ENCODE measurements around the gene RPL38.

DNA sequence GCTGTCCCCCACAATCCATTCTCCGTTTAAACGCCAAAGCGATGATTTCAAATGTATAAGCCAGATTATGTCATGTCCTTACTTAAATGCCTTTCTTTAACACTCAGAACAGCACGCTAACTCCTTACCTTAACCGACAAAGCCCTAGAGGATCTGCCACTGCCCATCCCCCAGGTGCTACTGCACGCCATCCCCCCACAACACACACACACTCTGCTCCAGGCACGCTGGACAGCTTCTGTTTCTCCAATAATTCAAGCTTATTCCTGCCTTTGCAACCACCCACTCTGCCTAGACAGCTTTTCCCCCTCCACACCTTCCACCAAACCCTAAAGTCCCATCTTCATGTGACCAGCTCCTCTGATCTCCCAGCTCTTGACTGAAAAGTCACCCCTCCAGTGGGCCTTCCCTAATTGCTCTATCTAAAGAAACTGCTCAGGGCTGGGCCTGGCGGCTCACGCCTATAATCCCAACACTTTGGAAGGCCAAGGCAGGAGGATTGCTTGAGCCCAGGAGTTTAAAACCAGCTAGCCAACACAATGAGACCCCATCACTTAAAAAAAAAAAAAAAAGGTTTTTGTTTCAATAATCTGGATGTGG lies 38.9 kb upstream of the RPL38 start:
- TF ChIP-seq CTCF (IDR thresholded peaks at IDR 0.05) (no peak), POLR2A (IDR thresholded peaks at IDR 0.05) (no peak), POLR2AphosphoS5 (IDR thresholded peaks at IDR 0.05) (no peak)
